ENCODE data around the gene TBC1D10B.
"Not testable (repeated sequence)": the region's sequence is repeated elsewhere in the genome, so short reads cannot be mapped to it uniquely, and the experiment has no call there.

Gene TBC1D10B

DNA sequence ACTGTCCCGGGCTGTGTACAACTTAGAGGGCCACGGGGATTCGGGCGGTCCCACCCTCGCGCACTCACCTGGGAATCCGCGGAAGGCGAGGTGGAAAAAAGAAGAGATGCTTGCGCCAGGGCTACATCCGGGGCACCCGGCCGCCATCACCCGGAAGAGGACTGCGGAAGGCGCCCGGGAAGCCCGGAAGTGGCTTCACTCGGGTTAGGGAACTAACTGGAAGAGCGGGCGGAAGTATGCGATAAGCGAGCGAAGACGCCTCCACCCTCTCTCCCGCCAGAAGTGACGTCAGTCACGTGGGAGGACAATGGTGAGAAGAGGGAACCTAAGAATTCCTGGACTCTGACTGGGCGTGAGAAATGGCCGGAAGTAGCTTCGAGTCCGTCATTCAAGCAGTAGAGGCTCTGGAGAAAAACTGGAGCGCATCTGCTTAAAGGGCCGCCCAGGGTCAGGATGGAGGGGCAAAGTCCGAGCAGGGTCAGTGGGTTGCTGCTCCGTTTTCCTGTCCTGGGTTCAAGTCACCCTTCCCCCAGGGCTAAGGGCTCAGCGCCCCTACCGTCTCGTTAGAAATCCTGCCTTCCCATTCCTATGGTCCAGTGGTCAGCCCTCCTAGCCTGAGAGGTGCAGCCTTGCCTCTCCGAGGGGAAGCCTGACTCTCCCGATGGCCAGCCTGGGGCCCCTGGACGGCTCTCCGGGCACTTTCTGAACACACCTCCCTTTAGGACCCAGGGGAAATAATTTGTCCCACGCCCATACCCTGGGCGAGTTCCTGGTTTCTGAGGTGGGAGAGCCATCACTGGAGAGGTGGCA is 14.9 kb downstream of the TBC1D10B start, which contains the start of gene CD2BP2:
TSS of gene CD2BP2 (minus strand) at position 165 of the 810 bp plus-strand sequence. CDS start 627 bp downstream, outside the sequence.
- peak; percentile 80 to 87 for DNase-seq (ENCODE audit: low read depth in 2 of 2)

DNA sequence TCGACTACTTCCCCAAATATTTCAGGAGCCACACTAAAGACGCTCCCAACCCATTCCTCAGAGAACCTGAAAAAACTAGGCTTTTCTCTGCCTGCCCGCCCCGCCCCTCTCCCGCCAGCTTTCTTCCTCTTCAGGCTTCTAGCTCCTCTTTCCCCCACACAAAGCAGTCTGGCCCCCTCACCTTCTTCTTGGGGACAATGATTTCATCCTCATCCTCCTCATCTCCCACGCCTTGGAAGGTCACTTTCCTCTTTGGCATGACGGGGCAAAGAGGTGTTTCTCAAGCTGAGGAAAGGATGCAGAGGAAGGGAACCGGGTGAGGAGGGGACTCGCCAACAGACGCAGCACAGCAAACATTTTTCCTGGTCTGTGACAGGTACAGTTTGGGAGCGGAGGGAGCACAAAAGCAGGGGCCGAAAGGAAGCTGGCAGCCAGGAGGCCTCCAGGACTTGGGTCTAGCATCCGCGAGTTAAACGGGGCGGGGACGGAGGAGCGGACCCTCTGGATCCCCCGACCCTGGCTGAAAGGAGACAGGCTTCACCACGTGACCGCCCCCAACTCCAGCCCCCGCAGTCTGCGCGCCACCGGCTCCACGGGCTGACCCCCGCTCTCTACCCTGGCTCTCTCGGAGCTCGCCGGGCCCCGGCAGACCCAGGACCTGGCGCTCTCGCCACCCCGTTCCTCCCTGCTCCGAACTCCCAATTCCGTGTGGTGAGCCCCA is 15.7 kb downstream of the TBC1D10B start:
- DNase-seq (ENCODE audit: low read depth in 2 of 2), result no peak

DNA sequence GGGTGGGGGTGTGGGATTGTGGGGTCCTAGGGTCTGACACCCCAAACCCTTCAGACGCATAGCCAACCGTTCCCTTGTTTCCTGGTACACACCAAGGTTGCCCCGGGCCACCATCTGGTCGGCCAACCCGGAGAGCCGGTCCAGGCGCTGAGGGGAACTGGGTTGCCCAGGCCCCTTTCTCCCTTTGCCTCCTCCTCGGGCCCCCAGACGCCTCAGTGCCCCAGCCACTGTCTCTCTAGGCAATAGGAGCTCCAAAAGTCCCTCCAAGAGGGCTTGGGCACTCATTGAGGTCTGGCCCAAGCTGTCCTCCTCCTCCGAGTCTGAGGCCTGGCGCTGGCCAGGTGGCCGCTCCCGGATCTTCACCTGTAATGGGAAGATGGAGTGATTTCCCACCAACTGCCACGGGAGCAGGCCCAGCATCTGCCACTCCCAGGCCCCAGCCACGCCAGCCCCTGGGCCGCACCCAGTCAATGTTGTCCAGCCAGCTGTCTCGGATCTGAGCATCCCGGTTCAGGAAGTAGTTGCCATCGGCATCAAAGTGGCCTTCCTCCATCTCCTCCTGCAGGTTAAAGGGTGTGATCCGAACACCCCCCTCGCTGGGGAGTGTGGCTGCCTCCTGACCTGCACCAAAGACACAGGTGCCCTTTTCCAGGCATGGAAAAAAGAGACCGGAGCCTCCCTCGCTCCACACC is 16.7 kb downstream of the TBC1D10B start:
- DNase-seq (ENCODE audit: low read depth in 2 of 2), result no peak

DNA sequence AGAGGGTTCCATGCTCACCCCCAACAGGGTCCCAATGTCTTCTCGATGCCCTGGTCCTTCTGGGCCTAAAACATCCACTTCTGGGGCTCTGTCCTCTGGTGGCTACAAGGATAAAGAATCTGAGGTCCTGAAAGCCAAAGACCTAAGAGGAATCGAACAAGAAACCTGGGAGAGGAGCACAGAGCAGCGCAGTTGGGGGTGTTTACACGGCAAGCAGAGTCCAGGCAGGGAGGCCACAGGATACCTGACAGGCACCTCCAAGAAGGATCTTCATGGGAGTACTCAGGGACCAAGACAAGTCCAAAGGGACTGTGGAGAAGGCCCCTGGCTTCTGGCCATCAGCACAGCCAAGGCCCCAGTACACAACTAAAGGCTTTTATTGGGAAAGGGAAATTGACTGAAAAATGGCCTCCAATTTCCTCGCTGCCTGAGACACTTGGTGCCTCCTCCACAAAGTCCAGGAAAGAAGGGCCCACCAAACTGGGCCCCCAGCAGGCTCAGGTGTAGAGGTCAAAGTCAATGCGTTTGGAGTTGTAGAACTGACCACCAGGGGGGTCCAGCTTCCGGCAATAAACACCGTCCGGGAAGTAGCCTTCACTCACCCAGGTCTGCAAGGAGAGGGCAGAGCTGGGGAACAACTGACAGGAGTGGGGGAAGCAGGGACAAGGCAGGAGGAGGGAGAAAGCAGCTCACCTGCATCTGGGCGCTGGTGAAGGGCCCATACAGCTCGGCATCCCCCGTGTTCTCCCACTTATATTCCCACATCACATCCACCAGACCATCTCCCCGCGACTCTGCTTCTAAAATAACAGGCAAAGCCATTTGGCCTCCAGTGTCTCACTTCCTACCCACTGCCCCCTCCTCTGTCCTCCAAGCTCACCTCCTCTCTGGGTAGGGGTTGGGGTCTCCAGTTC is 17.5 kb downstream of the TBC1D10B start:
- DNase-seq (ENCODE audit: low read depth in 2 of 2), result no peak

DNA sequence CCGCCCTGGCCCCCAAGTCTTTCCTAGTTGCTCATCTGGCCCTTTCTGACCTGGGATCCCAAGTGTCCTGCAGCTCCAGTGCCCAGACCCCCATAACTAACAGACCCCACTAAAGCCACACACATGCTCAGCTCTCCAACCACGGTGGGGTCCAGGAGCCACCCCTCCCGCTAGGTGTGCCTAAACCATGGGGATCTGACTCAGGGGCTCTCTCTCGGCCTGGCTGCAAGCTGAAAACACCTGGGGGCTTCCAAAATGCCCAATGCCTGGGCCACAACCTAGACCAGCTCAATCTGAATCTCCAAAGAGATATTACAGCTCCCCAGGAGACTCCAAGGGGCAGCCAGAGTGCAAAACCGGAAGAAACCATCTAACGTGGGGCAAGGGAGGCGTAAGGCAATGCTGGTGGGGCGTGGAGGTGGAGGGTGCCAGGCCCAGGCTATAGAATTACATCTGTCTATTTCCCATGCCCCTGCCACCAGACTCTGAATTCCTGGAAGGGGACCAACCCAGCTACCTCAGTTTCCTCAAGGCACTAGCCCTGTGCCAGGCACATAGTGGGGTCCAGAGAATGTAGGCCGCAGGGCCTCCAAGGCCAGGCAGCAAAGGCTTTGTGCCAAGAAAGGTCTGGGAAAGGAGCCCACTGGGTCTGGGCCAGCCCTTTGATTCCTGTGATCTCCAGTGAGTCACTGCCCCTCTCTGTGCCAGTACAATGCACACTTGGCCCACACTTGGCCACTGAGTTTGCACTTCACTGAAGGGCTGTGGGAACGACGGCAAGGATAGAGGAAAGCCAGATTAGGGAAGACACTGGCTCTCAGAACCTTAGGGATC is 18.5 kb downstream of the TBC1D10B start:
- no peak for DNase-seq (ENCODE audit: low read depth in 2 of 2)

DNA sequence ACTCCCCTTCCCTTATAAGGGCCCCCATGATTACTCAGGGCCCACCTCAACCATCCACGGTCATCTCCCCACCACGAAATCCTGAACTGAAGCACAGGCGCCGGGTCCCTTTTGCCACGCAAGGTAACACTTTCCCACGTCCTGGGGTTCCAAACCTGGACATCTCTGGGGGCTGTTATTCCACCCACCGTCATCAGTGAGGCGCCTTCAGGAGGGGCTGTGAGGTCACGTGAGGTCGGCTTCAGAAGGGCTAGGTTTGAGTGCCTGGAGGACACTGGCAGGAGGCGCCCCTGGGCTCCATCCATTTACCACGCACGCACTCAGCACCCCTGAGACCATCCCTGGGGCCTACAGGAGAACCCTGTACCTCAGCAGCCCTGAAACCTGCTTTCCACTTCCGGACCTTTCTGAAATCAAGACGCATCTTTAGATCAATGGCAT is 19.3 kb downstream of the TBC1D10B start:
- no peak for DNase-seq (ENCODE audit: low read depth in 2 of 2)

DNA sequence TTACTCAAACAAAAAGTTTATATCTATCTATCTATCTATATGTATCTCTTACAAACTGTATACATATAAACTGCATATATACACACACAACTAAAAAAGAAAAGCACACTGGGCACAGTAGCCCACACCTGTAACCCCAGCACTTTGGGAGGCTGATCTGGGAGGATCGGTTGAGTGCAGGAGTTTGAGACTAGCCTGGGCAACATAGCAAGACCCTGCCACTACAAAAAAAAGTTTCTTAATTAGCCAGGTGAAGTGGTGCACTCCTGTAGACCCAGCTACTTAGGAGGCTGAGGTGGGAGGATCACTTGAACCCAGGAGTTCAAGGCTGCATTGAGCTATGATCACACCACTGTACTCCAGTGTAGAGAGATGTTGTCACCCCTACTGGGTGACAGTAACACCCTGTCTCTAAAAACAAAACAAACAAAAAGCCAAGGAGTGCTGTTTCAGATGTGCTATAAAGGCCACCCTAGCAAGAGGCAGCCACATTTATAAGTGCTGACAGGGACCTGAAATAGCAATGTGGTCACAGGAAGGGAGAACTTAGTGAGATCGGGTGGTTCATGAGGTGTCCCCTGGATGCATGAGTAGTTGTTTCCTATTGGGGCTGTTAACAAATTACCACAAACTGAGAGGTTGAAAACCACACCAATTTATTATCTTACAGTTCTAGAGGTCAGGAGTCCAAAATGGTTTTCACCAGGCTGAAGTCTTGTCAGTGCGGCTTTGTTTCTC is 20.0 kb downstream of the TBC1D10B start:
- no peak for DNase-seq (ENCODE audit: low read depth in 2 of 2)

DNA sequence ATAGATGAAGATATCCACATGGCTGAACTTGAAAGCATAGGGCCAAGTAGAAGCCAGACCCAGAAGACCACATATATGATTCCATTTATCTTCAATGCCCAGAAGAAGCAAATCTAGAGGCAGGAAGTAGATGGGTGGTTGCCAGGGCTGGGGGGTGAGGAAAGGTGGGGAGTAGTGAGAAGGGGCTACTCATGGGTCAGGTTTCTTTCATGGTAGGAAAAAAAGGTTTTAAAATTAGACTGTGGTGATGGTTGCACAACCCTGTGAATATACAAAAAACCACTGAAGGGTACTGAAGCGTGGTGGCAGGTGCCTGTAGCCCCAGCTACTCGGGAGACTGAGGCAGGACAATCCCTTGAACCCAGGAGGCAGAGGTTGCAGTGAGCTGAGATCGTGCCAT is 20.6 kb downstream of the TBC1D10B start:
- no peak for DNase-seq (ENCODE audit: low read depth in 2 of 2)

DNA sequence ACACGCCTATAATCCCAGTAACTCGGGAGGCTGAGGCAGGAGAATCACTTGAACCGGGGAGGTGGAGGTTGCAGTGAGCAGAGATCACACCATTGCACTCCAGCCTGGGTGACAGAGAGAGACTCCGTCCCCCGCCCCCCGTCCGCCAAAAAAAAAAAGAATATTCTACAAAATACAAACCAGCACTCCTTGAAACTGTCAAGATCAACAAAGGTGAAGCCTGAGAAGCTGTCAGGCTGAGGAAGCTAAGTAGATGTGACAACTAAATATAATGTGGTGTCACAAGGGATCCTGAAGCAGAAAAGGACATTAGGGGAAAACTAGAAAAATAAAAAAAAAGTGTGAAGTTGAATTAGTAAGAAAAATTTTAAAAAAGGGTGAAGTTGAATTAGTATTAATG is 21.4 kb downstream of the TBC1D10B start:
- no peak for DNase-seq (ENCODE audit: low read depth in 2 of 2)

DNA sequence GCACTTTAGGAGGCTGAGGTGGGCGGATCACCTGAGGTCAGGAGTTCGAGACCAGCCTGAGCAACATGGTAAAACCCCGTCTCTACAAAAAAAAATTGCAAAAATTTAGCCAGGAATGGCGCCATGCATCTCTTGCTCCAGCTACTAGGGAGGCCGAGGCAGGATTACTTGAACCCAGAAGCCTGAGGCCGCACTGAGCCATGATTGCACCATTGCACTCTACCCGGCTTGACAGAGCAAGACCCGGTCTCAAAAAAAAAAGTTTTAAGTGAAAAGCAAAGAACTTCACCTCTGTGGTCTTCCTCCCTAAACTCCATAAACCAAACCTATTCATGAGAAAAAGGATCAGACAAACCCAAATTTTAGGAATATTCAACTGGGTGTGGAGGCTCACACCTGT is 22.2 kb downstream of the TBC1D10B start:
- DNase-seq (ENCODE audit: low read depth in 2 of 2), result no peak

DNA sequence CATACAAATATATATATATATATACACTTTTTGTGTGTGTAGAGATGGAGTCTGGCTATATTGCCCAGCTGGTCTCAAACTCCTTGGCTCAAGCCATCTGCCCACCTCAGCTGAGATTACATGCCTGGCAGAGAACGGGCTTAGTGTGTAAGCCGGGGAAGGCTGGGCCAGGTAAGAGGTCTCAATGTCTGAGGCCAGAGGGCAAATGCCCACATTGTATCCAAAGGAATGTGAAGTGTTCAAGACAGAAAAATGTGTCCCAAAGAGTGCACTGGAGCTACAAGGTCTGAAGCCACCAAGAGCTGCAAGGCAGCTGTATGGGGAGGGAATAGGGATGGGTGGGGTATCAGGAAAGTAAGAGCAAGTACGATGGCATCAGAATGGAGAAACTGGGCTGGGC is 24.0 kb downstream of the TBC1D10B start:
- DNase-seq (ENCODE audit: low read depth in 2 of 2), result no peak

DNA sequence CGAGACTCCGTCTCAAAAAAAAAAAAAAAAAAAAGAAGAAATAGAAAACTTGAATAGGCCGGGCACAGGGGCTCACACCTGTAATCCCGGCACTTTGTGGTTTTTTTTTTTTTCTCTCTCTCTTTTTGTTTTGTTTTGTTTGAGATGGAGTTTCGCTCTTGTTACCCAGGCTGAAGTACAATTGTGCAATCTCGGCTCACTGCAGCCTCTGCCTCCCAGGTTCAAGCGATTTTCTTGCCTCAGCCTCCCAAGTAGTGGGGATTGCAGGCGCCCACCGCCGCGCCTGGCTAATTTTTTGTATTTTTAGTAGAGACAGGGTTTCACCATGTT is 26.8 kb downstream of the TBC1D10B start:
- DNase-seq (ENCODE audit: low read depth in 2 of 2), result not testable (repeated sequence)

DNA sequence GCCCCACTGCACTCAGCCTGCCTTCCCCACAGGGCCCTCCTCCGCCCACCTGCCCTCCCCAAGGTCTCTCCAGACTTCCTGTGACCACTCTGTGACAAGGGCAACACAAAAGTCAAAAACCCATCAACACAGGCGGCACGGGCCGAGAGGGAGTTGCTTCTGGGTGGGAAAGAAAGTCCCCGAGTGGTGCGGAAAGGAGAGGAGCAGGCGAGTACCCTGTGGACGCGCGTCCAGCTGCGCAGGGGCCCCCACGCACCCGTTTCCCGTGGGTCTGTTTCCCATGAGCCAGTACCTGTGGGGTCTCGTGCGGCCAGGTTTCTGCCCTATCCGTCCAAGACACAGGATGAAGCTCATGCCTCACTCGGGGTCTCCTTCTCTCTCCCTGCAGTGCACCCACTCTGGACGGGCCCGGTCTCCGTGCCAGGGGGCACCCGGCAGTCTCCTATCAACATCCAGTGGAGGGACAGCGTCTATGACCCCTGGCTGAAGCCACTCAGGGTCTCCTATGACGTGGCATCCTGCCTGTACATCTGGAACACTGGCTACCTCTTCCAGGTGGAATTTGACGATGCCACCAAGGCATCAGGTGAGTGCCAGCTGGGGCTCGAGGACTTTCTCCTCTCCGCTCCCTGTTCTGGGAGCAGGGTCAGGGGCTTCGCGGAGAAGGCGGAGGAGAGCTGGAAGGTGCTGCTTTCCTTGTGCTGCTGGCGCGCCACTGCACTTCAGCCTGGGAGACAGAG is 27.4 kb downstream of the TBC1D10B start:
- no peak for DNase-seq (ENCODE audit: low read depth in 2 of 2)

DNA sequence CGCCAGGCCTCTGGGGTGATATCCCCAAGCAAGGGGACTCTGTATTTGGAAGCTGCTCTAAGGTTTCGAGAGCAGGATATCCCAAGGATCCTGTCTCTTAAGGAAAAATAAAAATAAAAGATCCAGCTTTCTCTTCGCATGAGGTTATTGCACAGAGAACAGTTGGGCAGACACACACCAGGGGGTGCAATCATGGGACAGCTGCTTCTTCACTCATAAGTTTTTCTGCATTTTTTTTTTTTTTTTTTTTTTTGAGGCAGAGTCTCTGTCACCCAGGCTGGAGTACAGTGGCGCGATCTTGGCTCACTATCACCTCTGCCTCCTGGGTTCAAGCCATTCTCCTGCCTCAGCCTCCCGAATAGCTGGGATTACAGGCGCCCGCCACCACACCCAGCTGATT is 28.3 kb downstream of the TBC1D10B start:
- DNase-seq (ENCODE audit: low read depth in 2 of 2), result not testable (repeated sequence)

DNA sequence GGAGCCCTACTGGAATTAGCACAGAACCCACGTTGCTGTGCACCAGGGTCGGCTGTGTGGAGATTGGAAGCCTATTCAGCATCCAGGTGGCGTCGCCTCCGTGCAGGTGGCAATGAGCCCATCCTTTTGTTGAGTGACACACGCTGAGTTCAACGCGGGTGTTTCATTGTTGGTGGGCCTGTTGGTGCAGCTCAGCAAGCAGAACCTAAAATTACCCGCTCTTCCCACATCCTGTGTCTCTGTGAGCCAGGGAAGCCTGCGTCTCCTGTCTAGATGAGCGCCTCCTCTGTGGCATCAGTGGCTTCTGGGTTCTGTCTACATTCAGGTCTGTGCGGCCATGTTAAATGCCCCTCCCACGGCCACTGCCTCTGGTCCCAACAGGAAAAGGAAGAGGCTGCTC is 29.7 kb downstream of the TBC1D10B start:
- no peak for DNase-seq (ENCODE audit: low read depth in 2 of 2)

DNA sequence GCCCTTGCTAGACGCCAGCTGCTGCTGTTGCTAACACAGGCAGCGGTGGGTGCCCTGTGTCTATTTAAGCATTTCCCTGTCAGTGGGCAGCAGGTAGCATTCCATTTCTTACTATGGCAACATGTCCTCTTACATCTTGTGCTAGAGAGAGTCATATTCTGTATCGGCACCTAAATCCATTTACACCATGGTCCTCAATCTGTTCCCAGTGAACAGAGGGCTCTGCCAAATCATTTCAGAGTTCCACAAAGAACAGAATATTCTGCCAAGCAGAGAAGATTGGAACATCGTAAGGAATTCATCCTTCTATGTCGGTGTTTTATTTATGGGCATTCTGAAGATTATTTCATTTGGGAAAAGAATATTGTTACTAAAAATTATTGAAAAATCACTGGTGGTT is 31.6 kb downstream of the TBC1D10B start:
- DNase-seq (ENCODE audit: low read depth in 2 of 2), result not testable (repeated sequence)

DNA sequence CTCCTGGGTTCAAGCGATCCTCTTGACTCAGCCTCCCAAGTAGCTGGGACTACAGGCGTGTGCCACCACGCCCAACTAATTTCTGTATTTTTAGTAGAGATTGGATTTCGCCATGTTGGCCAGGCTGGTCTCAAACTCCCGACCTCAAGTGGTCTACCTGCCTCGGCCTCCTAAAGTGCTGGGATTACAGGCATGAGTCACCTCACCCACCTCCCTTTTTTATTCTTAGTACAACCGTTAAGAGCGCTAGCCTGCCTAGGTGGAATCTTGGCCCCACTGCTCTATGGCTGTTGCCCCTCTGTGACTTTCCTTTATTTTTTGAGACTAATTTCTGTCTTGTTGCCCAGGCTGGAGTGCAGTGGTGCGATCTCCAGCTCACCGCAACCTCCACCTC is 32.3 kb downstream of the TBC1D10B start:
- not testable (repeated sequence) for DNase-seq (ENCODE audit: low read depth in 2 of 2)

DNA sequence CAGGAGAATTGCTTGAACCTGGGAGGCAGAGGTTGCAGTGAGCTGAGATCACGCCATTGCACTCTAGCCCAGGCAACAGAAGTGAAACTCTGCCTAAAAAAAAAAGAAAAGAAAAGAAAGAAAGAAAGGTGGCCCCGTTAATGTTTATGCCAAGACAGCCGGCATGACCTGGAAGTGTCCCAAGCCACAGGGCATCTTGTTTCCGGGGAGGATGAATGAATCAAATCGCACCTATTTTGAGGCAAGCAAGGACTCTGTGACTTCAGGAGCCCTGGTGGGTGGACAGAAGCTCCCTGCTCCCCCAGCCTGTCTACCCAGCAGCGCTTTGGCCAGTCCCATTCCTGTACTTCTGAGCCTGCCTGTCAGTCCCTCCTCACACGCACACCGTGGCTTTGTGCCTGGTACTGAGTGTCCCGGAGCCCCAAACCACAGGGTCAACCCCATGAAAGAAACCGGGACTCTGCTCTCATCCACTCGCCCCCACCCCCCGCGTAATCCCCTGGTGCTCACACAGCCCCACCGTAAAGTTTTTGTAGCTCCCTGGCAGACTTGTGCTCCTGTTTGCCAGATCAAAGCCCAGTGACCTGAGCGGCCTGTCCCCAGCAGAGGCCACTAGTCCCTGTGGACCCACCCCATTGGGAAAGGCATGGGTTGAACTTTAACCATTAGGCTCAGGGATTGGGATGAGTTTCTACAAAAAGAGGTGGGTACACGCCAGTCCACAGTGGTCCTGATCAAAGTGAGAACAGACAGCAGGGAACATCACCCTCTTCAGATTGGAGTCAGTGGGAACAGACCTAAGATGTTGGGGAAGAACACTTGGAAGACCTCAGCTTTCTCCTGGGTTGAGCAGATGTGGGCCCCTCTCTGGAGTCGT is 34.5 kb downstream of the TBC1D10B start:
- no peak for DNase-seq (ENCODE audit: low read depth in 2 of 2)

Data from activated CD4-positive, alpha-beta T cell treated with anti-CD3 and anti-CD28 coated beads for 24 hours (primary cell).